H54 (cell line): ENCODE results near the gene FBXO15.

Experiments
- DNase-seq: peaks from one replicate; pipeline ENCODE4 v3.0.0; 2011; ENCODE audit warnings: low spot score, mixed read lengths; ENCODE audit not compliant: insufficient read length
- FAIRE-seq: peaks from 3 replicates; lab custom pipeline; 2011; peaks lifted over from hg19 to GRCh38; lab: Jason Lieb, UNC
- POLR2A ChIP-seq: IDR thresholded peaks from 2 replicates; pipeline ENCODE4 v1.6.1; 2011; ENCODE audit warnings: low read depth, mild to moderate bottlenecking, low read length

FBXO15 gene

GRCh38 chr18:74142252-74142651, 5.4 kb downstream of the FBXO15 start:
- FAIRE-seq = no peak
- no peak for DNase-seq
- TF ChIP-seq POLR2A = no peak

GRCh38 chr18:74141667-74142066, 6.0 kb downstream of the FBXO15 start:
- no peak for FAIRE-seq
- no peak for TF ChIP-seq POLR2A
- no peak for DNase-seq

GRCh38 chr18:74140582-74140981, 7.1 kb downstream of the FBXO15 start:
- FAIRE-seq (no peak), DNase-seq (no peak)
- no peak for TF ChIP-seq POLR2A

- no peak for FAIRE-seq
- TF ChIP-seq POLR2A = no peak
- no peak for DNase-seq
Observed at GRCh38 chr18:74139888-74140287, 7.7 kb downstream of the FBXO15 start.

DNA sequence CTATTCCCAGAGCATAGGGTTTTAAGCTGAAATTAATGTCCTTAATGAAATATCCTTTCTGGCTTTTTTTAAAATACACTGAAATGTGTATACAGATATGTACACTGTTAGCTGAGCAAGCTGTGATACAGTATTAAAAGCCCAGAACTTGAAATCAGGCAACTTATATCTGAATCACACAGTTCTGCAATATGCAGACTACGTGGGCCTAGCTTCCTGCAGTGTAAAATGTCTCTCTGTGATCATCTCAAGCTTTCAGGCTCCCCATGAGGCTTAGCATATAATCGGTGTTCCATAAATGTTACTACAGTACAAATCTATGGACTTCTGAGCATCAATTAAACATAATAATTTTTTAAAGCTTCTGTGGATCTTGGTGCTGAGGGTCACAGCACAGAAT, 8.2 kb downstream of the FBXO15 start:
- DNase-seq (no peak), FAIRE-seq (no peak)
- TF ChIP-seq POLR2A = no peak

GRCh38 chr18:74137920-74138538, 9.6 kb downstream of the FBXO15 start:
- TF ChIP-seq POLR2A = no peak
- FAIRE-seq (no peak), DNase-seq (no peak)

DNA sequence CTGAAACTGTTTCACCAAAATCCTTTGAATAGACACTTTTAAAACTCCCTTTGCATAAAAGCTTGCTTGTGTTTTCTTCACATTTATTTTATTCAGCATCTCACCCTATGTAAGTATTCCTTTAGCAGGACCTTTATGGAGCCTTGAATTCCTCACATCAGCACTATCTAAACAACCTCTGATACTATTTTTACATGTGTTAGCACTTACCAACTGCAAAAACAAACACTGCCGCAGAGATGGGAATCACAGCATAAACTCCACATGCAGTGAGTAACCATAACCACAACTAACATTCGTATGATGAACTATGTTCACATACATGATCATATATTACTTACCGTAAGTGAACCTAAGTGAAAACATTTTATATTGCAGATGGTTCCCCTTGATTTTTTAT, 15.4 kb downstream of the FBXO15 start:
- DNase-seq (no peak), FAIRE-seq (no peak)
- no peak for TF ChIP-seq POLR2A

DNA sequence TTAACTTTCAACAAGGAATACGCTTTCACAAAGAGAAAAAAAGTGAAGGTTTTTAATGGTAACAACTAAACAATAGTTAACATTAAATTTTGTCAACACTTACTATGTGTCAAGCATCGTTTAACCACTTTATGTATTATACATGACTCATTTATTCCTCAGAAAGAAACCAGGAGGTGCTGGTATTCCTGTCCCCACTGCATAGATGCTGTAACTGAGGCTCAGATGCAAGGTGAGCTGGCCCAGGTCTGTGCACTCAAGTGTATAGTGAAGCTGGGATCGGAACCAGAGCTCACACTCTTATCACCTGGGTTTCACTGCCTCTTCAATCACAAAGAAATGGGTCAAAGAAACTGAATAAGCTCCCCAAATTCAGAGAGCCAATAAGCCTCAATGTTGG, 16.5 kb downstream of the FBXO15 start:
- TF ChIP-seq POLR2A = no peak
- no peak for DNase-seq
- FAIRE-seq = no peak

GRCh38 chr18:74128159-74128558, 19.5 kb downstream of the FBXO15 start:
- TF ChIP-seq POLR2A = no peak
- DNase-seq = no peak
- no peak for FAIRE-seq

DNA sequence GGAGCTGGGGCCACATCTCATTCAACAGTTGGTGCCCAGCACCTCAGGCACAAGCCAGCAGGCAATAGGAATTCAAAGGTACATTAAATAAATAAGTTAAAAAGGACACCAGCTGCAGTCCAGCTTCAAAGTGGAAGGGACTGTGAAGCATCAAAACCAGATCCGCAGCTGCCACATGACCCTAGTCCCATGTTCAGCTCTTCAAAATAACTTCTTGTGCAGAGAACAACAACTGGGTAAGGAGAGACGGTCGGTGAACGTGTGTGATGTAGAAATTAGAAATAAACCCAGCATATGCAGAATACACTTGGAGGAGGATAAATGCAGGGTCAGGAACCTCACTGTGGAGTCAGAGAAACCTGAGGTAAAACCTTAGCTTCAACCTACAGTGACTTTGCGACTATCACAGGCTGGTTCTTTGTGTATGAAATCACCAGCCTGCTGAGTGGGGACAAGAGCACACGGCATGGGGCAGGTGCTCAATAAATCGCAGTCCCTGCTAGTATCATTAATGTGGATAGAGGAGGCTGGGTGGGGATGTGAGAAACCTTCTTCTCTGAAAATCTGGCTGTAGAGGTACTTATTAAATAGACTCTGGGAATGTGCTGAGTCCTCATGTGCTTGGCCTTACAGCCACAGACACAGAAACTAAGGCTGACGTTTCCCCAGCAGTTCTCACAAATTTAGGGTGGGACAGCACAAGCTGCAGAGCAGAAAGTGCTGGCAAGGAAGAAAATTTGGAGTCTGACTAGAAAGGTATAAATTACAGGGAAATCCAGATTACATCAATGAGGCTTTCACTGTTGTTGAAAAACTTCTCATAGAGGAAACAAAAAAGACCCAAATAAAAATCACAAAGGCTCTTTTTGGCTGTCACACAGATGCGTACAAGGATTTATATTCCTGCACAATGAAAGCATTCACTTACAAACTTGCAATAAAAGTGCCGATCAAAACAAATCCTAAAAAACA, 20.7 kb downstream of the FBXO15 start:
- TF ChIP-seq POLR2A = no peak
- no peak for FAIRE-seq
- DNase-seq = no peak

DNA sequence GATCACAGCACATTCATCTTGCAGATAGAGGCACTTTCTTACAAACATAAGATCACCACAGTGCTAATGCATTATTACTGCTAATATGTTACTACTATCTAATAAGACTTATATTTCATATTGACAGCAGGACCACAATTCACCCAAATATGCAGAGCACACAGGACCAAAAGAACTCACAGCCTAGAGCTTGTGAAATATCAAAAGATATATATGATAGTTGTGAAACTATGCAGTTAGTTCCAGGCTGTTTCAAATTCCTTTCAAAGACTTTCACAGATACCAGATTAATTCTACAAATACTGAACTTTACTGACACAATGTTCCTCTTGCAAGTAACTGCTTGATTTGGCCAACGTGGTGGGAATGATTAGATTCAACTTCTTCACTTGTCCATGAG, 23.0 kb downstream of the FBXO15 start:
- no peak for TF ChIP-seq POLR2A
- no peak for FAIRE-seq
- no peak for DNase-seq

- no peak for DNase-seq
- no peak for FAIRE-seq
- no peak for TF ChIP-seq POLR2A
Observed at GRCh38 chr18:74123200-74123599, 24.4 kb downstream of the FBXO15 start.

GRCh38 chr18:74116633-74117554, 30.7 kb downstream of the FBXO15 start:
- no peak for DNase-seq
- no peak for TF ChIP-seq POLR2A
- no peak for FAIRE-seq

DNA sequence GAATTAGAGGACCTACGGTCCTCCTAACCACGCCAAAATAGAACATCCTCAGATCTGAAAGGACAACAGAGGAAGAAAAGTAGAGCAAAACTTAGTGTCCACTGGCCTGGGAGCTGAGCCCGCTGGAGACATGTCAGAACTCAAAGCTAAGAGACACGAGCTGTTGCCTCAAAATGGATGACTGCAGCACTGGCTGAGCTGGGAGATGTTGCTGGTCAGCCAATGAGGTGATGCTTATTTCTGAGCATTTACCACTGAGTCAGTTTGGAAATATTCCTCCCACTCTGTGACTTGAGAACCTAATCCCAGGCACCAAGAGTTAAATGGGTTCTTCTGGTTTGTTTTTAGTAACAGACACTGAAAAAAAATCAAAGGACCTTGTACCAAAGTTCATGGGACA, 32.6 kb downstream of the FBXO15 start:
- DNase-seq = no peak
- FAIRE-seq = no peak
- no peak for TF ChIP-seq POLR2A
